Activated T-cell treated with anti-CD3 and anti-CD28 coated beads, Interleukin-2, amount 50 U/mL, for 4 hours (primary cell): ENCODE measurements around the gene NCR1. TPM values are rescaled to one million over a fixed set of nuclear protein-coding genes. Genes with fewer than 3 reads are reported as not detected.
"Not testable (repeated sequence)": the region's sequence is repeated elsewhere in the genome, so short reads cannot be mapped to it uniquely, and the experiment has no call there.

Source experiments
- ATAC-seq, 2 donors: fragments of 200-7000 bp; cut with Tn5 transposase; one replicate each; pipeline ENCODE4 v1.10.0; 2021
- DNase-seq: peaks from one replicate; pipeline ENCODE4 v3.0.0-alpha.2; 2020
- H3K27me3 Mint-ChIP-seq: one replicate; pipeline ENCODE4 v1.8.0; 2021; ENCODE audit warnings: low read depth, mixed read lengths
- H3K36me3 Mint-ChIP-seq: one replicate; pipeline ENCODE4 v1.8.0; 2022; ENCODE audit warnings: mixed read lengths; ENCODE audit not compliant: insufficient read depth
- H3K4me1 Mint-ChIP-seq: one replicate; pipeline ENCODE4 v1.8.0; 2021; ENCODE audit warnings: low read depth, mixed read lengths
- H3K4me3 Mint-ChIP-seq: one replicate; pipeline ENCODE4 v1.8.0; 2021; ENCODE audit warnings: mild to moderate bottlenecking, moderate library complexity, mixed read lengths
- H3K9me3 Mint-ChIP-seq: one replicate; pipeline ENCODE4 v1.8.0; 2021; ENCODE audit warnings: mixed read lengths
- total RNA-seq, 3 donors: library from RNA; stranded (reverse); gene quantifications; one replicate each; pipeline ENCODE4 v1.2.1, GENCODE V29; 2021

NCR1 gene
- total RNA-seq, 3 donors from 2014 or later: 0.65 to 0.82 TPM; not detected in 1

- H3K4me1 Mint-ChIP-seq: no peaks in the 10 kb centered on the region
- no peaks in the 10 kb centered on the region for H3K36me3 Mint-ChIP-seq
- no peak for DNase-seq
- H3K27me3 Mint-ChIP-seq: peaks cover 6% of the 10 kb centered on the region
- no peak for ATAC-seq
- no peak overlapping the region for H3K4me3 Mint-ChIP-seq
- H3K9me3 Mint-ChIP-seq: peaks cover 15% of the 10 kb centered on the region
Observed at GRCh38 chr19:54928299-54928698, 22.4 kb downstream of the NCR1 start.

- Mint-ChIP-seq H3K4me3 (no peak overlapping the region), H3K36me3 (no peaks in the 10 kb centered on the region), H3K27me3 (peaks cover 11% of the 10 kb centered on the region), H3K4me1 (no peaks in the 10 kb centered on the region), H3K9me3 (no peaks in the 10 kb centered on the region)
- ATAC-seq (no peak), DNase-seq (no peak)
Observed at GRCh38 chr19:54937926-54938325, 32.0 kb downstream of the NCR1 start.

GRCh38 chr19:54938906-54939305 lies 33.0 kb downstream of the NCR1 start:
- H3K4me3 Mint-ChIP-seq: no peak overlapping the region
- no peaks in the 10 kb centered on the region for H3K9me3 Mint-ChIP-seq
- no peak for ATAC-seq

DNA sequence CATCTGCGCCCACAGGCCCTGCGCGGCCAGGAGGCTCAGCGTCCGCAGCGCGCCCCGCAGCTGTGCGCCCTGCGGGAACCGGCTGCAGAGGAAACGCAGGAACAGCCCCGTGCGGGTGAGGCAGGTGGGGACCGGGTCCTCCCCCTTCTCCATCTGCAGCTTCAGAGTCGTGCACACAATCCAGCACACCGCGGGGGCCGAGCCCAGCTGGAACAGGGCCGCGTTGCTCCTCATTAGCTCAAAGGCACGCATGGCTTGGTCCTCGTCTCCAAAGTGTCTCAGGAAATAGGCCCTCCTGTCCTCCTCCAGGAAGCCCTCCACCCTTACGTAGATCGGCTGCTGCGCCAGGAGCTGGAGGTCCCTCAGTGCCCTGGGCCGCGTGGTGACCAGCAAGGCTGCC lies 33.6 kb downstream of the NCR1 start:
- not testable (repeated sequence) for H3K36me3 Mint-ChIP-seq, ATAC-seq, H3K9me3 Mint-ChIP-seq, H3K4me1 Mint-ChIP-seq, DNase-seq, H3K4me3 Mint-ChIP-seq
- peaks cover 11% of the 10 kb centered on the region for H3K27me3 Mint-ChIP-seq

More at GRCh38 chr19:54938906-54939305, 33.0 kb downstream of the NCR1 start:
- H3K4me1 Mint-ChIP-seq: no peaks in the 10 kb centered on the region
- H3K36me3 Mint-ChIP-seq: no peaks in the 10 kb centered on the region
- DNase-seq: no peak
- H3K27me3 Mint-ChIP-seq: peaks cover 11% of the 10 kb centered on the region

DNA sequence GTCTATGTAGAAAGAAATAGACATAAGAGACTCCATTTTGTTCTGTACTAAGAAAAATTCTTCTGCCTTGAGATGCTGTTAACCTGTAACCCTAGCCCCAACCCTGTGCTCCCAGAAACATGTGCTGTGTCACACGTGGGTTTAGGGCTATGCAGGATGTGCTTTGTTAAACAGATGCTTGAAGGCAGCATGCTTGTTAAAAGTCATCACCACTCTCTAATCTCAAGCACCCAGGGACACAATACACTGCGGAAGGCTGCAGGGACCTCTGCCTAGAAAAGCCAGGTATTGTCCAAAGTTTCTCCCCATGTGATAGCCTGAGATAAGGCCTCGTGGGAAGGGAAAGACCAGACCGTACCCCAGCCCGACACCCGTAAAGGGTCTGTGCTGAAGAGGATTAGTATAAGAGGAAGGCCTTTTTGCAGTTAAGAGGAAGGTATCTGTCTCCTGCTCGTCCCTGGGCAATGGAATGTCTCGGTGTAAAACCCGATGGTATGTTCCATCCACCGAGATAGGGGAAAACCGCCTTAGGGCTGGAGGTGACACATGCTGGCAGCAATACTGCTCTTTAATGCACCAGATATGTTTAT lies 37.9 kb downstream of the NCR1 start:
- not testable (repeated sequence) for H3K36me3 Mint-ChIP-seq, H3K9me3 Mint-ChIP-seq, H3K27me3 Mint-ChIP-seq, H3K4me1 Mint-ChIP-seq, ATAC-seq, H3K4me3 Mint-ChIP-seq, DNase-seq

DNA sequence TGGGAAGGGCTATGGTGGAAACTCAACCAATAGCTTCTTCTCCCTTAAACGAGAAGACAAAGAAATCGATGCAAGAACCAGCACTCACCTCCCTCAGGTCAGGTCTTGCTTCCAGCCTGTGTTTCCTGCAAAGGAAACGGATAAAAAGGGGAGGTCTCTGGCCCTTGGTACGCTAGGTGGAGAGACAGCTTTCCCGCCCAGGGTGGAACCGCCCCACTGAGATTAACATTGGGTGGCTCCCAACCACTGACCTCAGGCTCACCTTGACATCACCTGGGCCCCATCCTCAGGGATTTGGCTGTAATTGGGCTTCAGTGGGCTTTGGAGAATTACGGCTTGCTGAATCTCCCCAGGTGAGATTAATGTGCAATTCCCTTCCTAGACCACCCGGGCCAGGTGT lies 41.4 kb downstream of the NCR1 start, which contains the start of gene NLRP7:
TSS of gene NLRP7 (minus strand) at position 150 of the 400 bp plus-strand sequence.
- Mint-ChIP-seq H3K4me3 (no peak within 1 kb of the TSS), H3K9me3 (no peaks in the 10 kb centered on the region), H3K4me1 (no peaks in the 10 kb centered on the region), H3K36me3 (no peaks in the 10 kb centered on the region), H3K27me3 (no peaks in the 10 kb centered on the region)
- no peak for ATAC-seq
- no peak for DNase-seq

DNA sequence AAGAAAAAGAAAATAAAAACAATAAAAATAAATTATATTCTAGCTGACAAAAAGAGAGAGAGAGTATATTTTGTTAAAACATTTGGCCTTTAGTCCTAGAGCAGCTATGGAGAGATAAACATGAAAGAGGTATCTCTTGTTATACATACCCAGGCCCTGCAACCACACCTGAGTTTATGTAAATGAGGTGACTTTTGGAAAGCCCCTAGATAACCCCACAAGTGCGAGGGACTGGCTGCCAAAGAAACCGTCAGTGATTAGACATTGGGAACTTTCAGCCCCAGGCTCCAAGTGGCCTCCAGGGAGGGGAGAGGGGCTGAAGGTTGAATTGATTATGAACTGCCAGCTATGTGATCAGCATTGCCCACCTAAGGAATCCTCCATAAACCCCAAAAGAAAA lies 43.5 kb downstream of the NCR1 start:
- ATAC-seq (no peak), DNase-seq (no peak)
- no peaks in the 10 kb centered on the region for H3K27me3 Mint-ChIP-seq
- H3K36me3 Mint-ChIP-seq: no peaks in the 10 kb centered on the region
- H3K9me3 Mint-ChIP-seq: no peaks in the 10 kb centered on the region
- no peaks in the 10 kb centered on the region for H3K4me1 Mint-ChIP-seq
- no peak overlapping the region for H3K4me3 Mint-ChIP-seq

DNA sequence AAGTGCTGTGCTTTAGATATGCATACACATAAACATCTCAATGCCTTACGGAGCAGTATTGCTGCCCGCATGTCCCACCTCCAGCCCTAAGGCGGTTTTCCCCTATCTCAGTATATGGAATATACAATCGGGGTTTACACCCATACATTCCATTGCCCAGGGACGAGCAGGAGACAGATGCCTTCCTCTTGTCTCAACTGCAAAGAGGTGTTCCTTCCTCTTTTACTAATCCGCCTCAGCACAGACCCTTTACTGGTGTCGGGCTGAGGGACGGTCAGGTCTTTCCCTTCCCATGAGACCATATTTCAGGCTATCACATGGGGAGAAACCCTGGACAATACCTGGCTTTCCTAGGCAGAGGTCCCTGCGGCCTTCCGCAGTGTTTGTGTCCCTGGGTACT lies 44.6 kb downstream of the NCR1 start:
- not testable (repeated sequence) for DNase-seq, H3K36me3 Mint-ChIP-seq, H3K4me3 Mint-ChIP-seq, H3K9me3 Mint-ChIP-seq, ATAC-seq, H3K4me1 Mint-ChIP-seq, H3K27me3 Mint-ChIP-seq

GRCh38 chr19:54952591-54953344 lies 46.8 kb downstream of the NCR1 start:
- no peaks in the 10 kb centered on the region for H3K36me3 Mint-ChIP-seq
- H3K27me3 Mint-ChIP-seq: no peaks in the 10 kb centered on the region
- H3K4me1 Mint-ChIP-seq: no peaks in the 10 kb centered on the region
- DNase-seq (no peak), ATAC-seq (no peak)
- H3K9me3 Mint-ChIP-seq: no peaks in the 10 kb centered on the region
- H3K4me3 Mint-ChIP-seq: no peak overlapping the region

DNA sequence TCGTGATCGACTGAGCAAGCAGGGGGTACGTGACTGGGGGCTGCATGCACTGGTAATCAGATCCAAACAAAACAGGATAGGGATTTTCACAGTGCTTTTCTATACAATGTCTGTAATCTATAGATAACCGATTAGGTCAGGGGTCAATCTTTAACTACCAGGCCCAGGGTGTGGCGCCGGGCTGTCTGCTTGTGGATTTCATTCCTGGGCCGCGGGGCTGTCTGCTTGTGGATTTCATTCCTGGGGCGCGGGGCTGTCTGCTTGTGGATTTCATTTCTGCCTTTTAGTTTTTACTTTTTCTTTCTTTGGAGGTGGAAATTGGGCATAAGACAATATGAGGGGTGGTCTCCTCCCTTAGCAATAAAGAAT lies 47.4 kb downstream of the NCR1 start:
- H3K9me3 Mint-ChIP-seq, H3K4me1 Mint-ChIP-seq, ATAC-seq, DNase-seq, H3K27me3 Mint-ChIP-seq, H3K4me3 Mint-ChIP-seq, H3K36me3 Mint-ChIP-seq: not testable (repeated sequence)

DNA sequence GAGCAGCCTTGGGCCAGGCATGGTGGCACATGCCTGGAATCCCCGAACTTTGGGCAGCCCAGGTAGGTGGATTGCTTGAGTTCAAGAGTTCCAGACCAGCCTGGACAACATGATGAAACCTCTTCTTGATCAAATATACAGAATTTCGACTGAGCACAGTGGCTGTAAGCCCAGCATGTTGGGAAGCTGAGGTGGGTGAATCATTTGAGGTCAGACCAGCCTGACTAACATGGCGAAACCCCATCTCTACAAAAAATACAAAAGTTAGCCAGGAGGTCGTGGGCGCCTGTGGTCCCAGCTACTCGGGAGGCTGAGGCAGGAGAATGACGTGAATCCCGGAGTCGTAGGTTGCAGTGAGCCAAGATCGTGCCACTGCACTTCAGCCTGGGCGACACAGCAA lies 49.4 kb downstream of the NCR1 start:
- Mint-ChIP-seq H3K9me3 (no peaks in the 10 kb centered on the region), H3K4me3 (no peak overlapping the region), H3K27me3 (peaks cover 7% of the 10 kb centered on the region), H3K4me1 (peaks cover 6% of the 10 kb centered on the region), H3K36me3 (no peaks in the 10 kb centered on the region)
- no peak for DNase-seq
- ATAC-seq: no peak

- no peaks in the 10 kb centered on the region for H3K36me3 Mint-ChIP-seq
- peaks cover 6% of the 10 kb centered on the region for H3K4me1 Mint-ChIP-seq
- H3K27me3 Mint-ChIP-seq: peaks cover 10% of the 10 kb centered on the region
- DNase-seq: no peak
- no peak for ATAC-seq
- no peak overlapping the region for H3K4me3 Mint-ChIP-seq
- H3K9me3 Mint-ChIP-seq: no peaks in the 10 kb centered on the region
Observed at GRCh38 chr19:54959840-54960239, 53.9 kb downstream of the NCR1 start.

Other genes starting within 250 kb of the NCR1 start
- gene LILRB4, start 243.2 kb upstream of the NCR1 start, total RNA-seq: under 1 TPM in 1 of 3 donors, not detected in 2; 0.22 TPM
- gene KIR3DL3, start 181.7 kb upstream of the NCR1 start, total RNA-seq: not detected
- under 1 TPM in 1 of 3 donors, not detected in 2; 0.37 TPM for gene KIR2DL3, start 167.6 kb upstream of the NCR1 start, total RNA-seq
- gene KIR2DL1, start 136.4 kb upstream of the NCR1 start, total RNA-seq: not detected
- gene KIR2DL4, start 102.5 kb upstream of the NCR1 start, total RNA-seq: not detected
- gene KIR3DL1, start 89.7 kb upstream of the NCR1 start, total RNA-seq: under 1 TPM in 2 of 3 donors, not detected in 1; 0.13 to 0.14 TPM
- gene KIR2DS4, start 73.5 kb upstream of the NCR1 start, total RNA-seq: under 1 TPM in 2 of 3 donors, not detected in 1; 0.11 to 0.40 TPM
- 1 to 10 TPM; 1.1 to 2.2 (median 1.7) TPM for gene KIR3DL2, start 55.7 kb upstream of the NCR1 start, total RNA-seq
- not detected for gene FCAR, start 31.9 kb upstream of the NCR1 start, total RNA-seq
- gene NLRP7, start 41.4 kb downstream of the NCR1 start, total RNA-seq: not detected
- gene NLRP2, start 60.2 kb downstream of the NCR1 start, total RNA-seq: 1 to 10 TPM; 1.7 to 7.1 (median 3.5) TPM
- gene GP6, start 132.1 kb downstream of the NCR1 start, total RNA-seq: under 1 TPM in 2 of 3 donors, not detected in 1; 0.26 to 0.53 TPM
- gene RDH13, start 157.0 kb downstream of the NCR1 start, total RNA-seq: 10 to 100 TPM; 19.2 to 40.7 (median 19.5) TPM
- 1 to 10 TPM in 1 of 3 donors, under 1 TPM in 2; 0.53 to 1.2 (median 0.87) TPM for gene EPS8L1, start 169.7 kb downstream of the NCR1 start, total RNA-seq
- gene PPP1R12C, start 211.5 kb downstream of the NCR1 start, total RNA-seq: 100 to 1,000 TPM in 2 of 3 donors, 10 to 100 TPM in 1; 95.6 to 105 (median 104) TPM
- not detected for gene TNNT1, start 243.1 kb downstream of the NCR1 start, total RNA-seq